Uterus (tissue), 2 donors: ENCODE data around the gene SMOC1.

ENCODE experiments used
- CTCF ChIP-seq, 4 experiments: fragments of 200-600 bp in 2 of 4; fragments of 450-650 bp in 2 of 4; sonication (generic) in 2 of 4; IDR thresholded peaks; one replicate each; pipeline ENCODE4 v1.5.1; 2016 to 2019; ENCODE audit warnings: antibody characterized with exemption in 4 of 4, mild to moderate bottlenecking in 2 of 4, moderate library complexity in 1 of 4
- POLR2A ChIP-seq, 2 donors: fragments of 450-650 bp; IDR thresholded peaks; one replicate each; pipeline ENCODE4 v1.6.1; 2016; ENCODE audit warnings: antibody characterized with exemption in 2 of 2, mild to moderate bottlenecking in 1 of 2, moderate library complexity in 1 of 2

- TF ChIP-seq CTCF (IDR thresholded peaks at IDR 0.05) (no peak), POLR2A (IDR thresholded peaks at IDR 0.05) (no peak)
Observed at GRCh38 chr14:70029296-70030132, 150.3 kb downstream of the SMOC1 start.
